HG02981 (cell line): Measurements from ENCODE around the gene ARHGEF28.

Experiments used
- ATAC-seq: cut with Tn5 transposase; IDR thresholded peaks from one replicate; pipeline ENCODE4 v1.9.1; 2021; ENCODE audit warnings: mild to moderate bottlenecking, moderate library complexity; ENCODE audit not compliant: unreplicated experiment

The ARHGEF28 gene

DNA sequence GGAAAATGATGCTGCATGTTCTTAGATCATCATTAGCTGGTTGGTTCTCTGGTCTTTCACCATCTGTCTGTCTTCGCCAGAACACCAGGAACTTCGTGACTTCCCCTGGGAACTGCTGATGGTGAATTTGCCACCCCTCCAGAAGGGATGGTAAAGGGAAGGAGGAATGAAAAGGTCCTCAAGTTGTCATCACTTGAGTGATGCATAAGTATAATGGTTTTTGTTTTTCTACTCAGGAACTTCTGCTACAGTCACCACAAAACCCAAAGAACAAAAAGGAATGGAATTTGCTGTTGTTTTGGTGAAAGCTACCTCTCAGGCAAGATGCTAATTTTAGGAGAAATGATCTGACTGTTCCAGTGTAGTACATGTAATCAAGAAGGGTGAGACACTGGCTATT lies 328.4 kb downstream of the ARHGEF28 start:
- ATAC-seq = no peak

DNA sequence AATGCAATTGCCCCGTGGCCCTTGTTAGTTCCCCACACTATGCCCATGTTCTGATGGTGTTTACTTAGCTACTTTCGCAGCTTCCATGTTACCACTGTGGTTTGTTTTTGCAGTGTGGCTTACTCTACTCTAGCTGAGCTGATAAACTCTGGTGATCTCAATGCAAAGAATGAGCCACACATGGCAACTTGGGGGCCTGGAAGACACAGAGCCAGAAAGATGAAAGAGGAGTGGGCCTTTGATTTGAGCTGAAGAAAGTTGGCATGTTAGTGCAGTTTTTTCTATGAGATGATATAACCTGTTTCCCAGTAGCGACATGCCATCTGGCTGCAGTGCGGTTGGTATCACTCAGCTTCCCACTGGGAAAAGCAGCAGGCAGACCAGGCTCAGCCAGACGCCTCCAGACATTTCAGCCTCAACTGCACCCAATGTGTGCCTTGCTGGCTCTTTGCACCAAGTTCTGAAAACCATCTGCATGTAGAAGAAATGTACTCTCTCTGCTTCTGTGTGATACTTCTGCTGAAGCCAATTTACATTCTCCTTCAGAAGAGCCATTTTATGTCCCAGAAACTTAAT lies 329.4 kb downstream of the ARHGEF28 start:
- ATAC-seq = no peak

DNA sequence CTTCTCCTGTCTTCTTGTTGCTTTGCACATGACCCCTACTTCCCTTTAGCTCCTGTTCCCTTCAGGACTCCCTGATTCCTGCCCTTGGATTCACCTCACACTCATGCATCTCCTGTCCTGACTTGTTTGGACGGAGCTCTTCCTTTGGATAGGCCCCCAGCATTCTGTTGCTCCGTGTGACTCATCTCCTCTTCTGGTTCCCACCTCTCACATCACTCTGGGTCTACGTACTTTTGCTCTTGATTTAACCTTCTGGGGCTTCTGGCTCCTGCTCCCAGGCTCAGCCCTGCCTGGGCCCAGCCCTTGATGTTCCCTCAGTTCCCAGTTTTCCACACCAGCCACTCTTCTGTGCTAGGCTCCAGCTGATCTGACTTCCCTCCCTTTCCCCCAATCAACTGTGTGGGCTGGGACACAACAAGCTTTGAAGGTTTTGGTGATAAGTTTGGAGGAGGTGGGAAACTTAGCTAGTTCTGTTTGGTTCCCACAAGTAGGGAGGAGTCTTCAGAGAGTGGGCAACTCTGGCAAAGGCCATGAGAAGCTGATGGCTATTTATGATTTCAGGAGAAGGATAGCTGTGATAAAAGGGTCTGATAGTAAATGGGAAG lies 331.5 kb downstream of the ARHGEF28 start:
- ATAC-seq = no peak

DNA sequence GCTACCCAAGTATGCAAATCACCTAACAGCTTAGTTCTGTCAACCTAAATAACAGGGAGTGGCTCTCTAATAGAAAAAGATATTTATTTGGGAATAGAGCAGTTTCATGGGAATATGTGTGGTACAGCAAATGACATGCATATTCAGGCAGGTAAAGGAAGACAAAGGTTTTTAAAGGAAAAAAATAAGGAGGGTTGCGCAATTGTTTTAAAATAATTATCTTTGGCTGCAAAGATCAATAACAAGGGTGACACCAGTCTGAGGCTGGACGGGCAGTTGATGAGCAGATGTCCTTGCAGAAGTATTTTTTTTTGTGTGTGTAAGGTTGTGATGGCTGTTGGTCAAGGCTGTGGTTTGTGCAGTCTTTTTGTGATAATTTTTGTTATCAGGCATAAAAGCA lies 332.0 kb downstream of the ARHGEF28 start:
- ATAC-seq = no peak

DNA sequence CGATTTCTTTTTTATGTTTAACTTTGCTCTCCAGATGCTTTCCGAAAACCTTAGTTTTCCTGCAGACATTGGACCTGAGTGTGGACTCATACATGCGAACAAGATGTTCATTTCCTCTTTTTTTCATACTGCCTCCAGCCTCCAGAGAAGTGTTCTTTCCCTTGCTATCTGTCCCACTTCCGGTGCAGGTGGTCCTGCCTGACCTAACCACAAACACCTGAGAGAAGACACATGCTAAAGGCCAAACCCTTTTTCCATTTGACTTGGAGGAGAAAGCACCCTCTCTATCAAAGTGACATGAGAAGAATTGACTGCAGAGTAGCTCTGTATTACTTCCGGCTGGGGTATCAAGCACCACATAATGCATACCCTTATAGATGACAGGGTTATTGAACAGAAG lies 334.0 kb downstream of the ARHGEF28 start:
- no peak for ATAC-seq

DNA sequence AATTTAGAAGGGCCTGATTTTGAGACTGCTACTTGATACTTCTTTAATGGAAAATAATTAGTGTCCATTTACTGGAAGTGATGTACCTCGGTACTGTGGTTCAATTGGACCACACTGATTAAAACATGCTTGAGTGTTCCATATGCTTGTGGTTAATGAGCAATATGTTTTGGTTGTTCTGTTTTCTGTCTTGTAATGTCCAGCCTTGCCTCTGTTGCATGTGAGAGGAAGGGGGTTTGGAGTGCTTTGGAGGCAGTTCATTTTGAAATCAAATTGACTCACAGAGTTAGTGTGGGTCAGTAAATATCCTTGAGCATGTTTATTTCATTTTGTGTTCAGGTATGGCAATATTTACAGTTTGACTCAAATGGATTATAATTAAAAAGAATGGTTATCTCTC lies 334.4 kb downstream of the ARHGEF28 start:
- no peak for ATAC-seq

DNA sequence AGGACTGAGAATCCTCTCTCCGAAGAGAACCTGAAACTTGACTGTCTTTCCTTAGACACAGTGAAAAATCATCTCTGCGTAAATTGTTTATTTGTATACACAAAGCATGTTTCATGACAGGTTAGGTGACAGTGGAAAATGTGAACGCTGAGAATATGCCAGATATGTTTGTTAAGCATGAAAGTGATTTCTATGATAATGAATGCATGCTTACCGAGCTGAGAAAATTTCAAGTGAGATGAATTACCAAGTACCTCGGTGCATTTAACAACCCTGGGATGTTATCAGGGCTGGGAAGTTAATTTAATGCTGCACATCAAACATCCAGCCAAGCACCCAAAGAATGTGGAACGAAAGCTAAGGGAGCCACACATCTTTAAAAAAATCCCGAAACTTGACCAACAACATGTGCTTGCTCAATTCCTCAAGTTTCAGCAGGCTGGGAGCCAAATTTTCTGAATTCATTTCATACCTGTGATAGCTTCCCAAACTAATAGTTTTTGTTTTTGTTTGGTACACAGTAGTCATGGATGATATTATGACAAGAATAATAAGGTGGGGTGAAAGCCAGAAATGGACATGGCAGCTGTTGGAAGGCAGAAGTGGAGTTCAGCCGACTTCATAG lies 336.9 kb downstream of the ARHGEF28 start:
- ATAC-seq = no peak

DNA sequence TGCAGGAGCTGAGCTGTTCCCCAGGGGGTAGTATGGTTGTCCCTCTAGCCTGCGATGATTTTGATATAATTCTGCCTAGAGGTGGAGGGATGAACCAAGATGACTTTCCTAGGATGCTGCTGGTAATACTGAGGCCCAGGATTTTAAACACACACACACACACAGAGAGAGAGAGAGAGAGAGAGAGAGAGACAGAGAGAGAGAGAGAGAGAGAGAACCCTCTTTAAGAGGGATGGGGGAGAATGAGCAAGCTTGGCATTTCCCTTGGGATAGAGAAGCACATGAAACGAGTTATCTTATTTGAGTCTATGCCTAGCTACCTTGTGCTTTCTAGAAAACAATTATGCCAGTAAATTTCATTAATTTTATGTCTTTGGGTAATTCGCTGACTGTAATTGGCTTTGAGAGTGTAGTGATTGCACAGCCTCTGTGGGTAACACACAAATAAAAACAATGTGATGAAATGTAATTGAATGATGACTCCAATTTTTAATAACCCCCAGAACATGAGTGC lies 338.4 kb downstream of the ARHGEF28 start:
- ATAC-seq = no peak

DNA sequence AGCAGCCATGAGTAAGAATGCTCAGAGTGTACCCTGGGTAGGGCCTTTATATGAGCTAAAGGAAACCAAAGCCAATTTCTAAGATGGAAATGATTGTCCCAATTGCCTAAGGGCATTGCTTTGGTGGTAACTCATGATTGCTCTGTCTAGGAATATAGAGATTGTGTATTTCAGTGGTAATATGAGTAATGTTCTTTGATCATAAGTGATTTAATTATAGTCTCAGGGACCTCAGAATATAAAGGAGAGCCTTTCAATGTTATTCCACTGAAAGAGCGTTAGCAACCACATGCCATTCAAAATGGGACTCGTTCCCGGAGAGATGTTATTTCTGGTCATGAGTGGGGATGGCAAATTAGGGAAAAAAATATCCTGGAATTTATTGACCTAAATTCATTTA lies 340.5 kb downstream of the ARHGEF28 start:
- ATAC-seq = no peak

DNA sequence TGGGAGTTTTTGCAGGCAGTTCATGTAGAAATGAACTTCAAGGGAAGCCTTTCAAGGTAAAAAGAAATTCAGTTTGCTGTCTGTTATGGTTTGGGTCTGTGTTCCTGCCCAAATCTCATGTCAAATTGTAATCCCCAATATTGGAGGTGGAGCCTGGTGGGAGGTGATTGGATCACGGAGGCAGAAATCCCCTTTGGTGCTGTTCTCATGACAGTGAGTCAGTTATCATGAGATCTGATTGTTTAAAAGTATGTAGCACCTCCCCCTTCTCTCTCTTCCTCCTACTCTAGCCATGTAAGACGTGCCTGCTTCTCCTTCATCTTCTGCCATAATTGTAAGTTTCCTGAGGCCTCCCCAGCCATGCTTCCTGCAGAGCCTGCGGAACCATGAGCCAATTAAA lies 341.4 kb downstream of the ARHGEF28 start:
- no peak for ATAC-seq

DNA sequence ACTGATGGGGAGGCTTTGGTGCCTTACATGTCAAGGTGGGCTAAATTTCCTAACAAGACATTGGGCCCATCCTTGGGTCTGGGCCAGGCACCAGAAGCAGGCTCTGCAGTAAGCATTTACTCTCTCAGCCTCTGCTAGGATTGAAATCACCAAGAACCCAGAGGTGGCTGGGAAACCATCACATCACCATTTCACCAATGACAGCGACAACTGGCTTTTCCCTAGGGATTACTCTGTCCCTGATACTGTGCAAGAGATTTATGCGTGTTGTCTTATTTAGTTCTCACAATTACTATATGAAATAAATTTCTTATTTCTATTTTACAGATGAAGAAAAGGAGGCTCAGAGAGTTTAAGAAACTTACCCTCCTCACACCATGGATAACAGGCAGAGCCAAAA lies 342.2 kb downstream of the ARHGEF28 start:
- ATAC-seq = no peak

DNA sequence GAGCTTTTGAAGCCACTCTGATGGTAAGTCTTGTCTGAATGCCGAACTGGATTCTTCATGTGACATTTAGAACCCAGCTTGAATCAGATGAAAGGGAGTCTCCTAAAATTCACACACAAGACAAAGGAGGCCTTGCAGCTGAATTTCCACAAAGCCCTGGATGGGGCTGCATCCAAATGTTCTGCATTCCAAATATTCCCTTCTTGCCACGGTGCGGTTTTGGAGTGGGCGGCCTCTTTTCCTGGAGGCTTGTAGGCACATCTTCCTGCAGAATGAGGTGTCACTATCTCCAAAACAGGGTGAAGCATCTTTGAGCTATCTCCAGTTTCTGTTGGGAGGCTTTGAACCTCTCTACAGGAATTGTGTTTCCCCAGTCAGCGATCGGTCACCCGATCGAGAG lies 342.7 kb downstream of the ARHGEF28 start:
- ATAC-seq = no peak

DNA sequence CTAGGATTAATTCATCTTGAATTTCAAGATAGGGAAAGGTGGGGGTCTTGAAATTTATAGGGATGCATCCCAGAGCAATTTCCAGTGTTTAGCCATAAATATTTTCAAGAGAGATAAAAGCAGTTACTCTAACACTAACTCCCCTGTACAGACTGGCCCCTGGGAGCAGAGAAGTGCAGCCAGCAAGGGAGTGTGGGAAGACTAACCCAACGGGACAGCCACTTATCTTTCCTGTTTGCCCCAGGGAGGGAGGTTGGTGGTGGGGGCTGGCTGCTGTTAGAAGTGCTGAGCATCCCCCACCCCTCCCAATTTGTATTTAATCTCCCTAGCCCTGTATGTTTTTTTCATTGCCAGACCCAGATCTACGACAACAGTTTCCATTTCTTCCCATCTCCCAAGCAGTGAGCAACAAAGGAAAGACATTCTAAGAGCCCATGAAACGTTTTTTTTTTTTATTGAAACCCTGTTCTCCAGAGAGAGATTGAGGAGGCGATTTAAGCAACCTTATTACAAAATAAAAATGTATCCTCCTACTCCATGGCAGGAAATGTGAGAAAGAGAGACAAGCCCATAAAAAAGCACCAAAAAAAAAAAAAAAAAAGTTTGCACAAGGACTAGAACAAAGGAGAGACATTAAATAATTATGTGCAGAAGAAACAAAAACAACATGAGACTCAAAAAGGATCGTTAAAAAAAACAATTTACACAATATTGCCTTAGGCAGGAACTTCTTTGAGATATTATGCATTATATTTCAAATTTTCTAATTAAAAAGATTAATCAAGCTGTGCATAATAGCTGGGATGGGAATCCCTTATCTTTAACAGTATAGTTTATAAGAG lies 343.4 kb downstream of the ARHGEF28 start:
- ATAC-seq = no peak

DNA sequence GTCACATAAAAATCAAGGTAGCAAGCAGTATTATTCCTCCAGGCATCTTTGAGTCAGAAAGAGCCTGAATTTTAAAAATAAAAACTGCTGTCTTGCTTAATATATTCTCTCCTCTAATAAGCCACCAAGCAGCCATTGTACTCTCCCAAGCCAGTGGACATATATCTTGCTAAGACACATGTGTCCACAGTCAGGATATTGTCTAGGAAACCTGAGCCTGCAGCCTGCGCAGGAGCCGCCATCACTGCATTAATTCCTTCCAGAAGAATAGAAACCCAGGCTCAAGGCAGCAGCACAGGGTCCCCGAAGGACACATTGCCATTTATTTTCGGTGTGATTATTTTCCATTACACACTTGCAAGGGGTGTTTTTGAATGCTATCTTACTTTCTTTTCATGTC lies 345.3 kb downstream of the ARHGEF28 start:
- no peak for ATAC-seq

DNA sequence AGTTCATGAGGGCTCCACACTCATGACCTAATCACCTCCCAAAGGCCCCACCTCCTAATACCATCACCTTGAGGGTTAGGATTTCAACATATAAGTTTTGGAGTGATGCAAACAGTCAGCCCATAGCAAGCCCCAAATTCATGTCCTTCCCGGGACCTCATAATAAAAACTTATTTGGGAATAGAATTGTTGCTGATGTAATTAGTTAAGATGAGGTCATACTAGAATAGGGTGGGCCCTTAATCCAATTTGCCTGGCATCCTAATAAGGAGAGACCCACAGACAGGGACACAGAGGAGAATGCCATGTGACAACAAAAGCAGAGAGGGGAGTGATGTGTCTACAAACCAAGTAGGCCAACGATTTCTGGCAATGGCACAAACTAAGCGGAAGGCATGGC lies 347.1 kb downstream of the ARHGEF28 start:
- ATAC-seq = no peak

DNA sequence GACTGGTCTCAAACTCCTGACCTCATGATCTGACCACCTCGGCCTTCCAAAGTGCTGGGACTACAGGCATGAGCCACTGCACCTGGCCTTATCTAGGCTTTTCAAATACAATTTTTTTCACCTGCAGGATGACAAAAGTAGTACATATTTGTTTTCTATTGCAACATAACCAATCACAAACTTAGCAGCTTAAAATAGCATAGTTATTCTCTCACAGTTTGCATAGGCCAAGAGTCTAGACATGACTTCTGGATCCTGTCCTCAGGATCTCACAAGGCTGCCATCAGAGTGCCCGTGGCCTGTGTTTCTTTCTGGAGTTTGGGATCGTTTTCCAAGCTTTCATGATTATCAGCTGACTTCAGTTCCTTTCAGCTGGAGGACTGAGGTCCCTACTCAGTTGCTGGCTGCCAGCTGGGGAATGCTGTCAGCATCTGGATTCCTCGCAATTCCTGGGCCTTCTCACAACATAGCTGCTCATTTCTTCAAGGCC lies 348.9 kb downstream of the ARHGEF28 start:
- ATAC-seq = no peak

DNA sequence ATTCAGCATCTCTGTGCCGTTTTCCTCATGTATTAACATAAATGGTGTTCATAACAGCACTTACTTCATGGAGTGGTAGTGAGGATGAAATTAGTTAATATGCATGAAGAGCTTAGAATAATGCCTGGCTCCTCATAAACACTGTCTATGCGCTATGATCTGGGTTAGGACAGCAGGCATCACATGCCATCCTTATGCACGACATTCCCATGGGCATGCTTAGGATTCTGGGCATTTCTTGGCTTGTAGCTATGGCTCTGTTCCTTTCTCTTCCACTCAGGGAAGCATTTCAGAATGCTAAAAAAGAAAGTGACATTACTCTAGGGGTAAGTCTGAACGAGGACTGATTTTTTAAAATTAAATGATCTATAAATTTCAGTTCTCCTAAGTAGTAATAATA lies 349.8 kb downstream of the ARHGEF28 start:
- no peak for ATAC-seq

DNA sequence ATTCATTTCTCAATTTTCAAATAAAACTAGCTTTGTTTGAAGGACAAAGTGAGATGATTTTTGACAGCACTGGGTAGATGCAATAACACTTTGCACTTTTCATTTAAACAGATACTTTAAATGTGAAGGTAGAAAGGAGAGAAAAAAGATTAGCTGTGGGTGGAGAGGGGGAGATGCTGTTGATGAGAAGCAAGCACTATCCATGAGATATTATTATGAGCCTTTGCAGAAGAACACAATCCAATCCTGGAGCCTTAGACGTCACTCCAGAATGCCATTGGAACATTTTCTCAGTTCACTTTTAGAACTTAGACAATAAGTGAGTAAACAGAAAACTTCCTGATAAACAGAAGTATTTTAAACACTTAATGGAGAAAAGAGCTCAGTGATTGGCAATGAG lies 351.1 kb downstream of the ARHGEF28 start:
- ATAC-seq = no peak

DNA sequence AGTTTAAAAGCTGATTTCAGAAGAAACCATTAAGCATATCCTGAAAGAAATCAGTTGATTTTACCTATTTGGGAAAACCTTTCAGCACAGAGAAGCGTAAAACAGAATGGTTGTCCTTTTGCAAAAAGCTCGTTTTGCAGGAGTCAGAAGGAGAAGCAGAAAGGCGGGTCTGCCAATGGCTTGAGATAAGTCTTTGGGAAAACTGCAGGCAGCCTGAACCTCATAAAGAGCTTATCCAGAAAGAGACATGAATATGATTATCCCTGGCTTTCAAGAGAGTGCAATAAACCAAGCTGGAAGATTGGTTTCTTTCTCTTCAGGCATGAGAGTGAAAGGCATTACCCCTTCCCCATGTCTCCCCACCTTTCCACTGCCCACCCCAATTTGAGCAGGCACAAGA lies 353.3 kb downstream of the ARHGEF28 start:
- no peak for ATAC-seq

DNA sequence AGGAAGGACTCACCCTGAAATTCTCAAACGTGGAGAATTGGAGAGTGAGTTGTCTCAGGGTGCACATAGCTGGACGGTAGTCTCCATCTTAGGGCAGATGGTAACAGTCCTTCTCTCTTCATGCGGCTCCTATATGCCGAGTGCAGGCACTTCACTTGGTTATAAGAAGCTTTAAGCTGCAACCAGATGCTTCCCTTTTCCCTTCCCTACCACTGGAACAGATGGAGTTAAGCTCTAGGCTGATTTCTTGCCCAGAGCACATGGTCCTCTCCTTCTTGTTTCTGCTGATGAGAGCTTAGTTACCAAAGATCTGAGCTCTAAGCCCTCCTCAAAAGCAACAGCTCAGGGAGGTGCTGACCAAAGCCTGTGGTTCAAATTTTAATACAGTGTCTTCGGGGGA lies 355.7 kb downstream of the ARHGEF28 start:
- no peak for ATAC-seq

DNA sequence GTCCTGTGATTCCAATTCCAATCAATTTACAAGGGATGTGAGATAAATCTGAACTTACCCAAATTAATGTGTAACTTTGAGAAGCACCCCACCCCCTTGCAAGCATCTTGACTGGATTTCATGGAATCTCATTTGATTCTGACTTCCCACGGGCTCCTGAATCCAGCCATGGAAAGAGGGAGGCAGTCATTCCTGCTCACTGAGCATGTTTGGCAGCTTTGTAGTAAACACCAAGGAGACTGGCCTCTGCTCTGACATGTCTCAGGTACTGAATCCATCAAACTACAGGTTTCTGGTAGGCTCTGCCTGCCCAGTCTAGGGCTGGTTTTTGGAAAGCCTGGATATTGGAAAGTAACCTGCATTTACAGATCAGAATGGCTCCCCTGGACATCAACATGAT lies 357.6 kb downstream of the ARHGEF28 start:
- no peak for ATAC-seq

DNA sequence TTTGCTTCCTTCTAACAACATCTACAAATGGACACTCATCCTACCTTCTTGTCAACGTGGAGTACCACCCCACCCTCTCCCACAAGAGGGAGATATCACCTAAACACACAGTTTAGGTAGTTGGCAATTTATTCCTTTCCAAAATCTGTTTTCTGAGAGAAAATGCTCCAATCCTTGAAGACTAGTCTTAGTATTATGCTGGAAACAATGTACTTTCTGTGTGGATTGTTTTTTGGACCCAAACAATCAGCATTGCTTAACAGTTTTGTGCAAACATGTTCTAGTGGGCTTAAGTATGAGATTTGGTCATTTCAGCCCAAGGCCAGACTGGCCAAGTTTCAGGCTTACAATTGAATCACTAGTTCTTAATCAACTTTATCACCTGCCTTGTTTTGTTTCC lies 359.1 kb downstream of the ARHGEF28 start:
- ATAC-seq = no peak
